BLaER1 (cell line): ENCODE results near the gene H2BK1.
A peak's percentile ranks its signal among the peaks of the same experiment; 100 is the strongest.

Experiments
- H3K27ac ChIP-seq: shearing (Covaris generic); formaldehyde crosslinking; 2 replicates; pipeline ENCODE4 v1.8.1; 2022
- H3K27me3 ChIP-seq: shearing (Covaris generic); formaldehyde crosslinking; 2 replicates; pipeline ENCODE4 v1.8.1; 2022
- H3K36me3 ChIP-seq: shearing (Covaris generic); formaldehyde crosslinking; 2 replicates; pipeline ENCODE4 v1.8.1; 2022
- H3K4me1 ChIP-seq: shearing (Covaris generic); formaldehyde crosslinking; 2 replicates; pipeline ENCODE4 v1.8.1; 2022
- H3K4me2 ChIP-seq: shearing (Covaris generic); formaldehyde crosslinking; 2 replicates; pipeline ENCODE4 v1.8.1; 2022
- H3K4me3 ChIP-seq: shearing (Covaris generic); formaldehyde crosslinking; 2 replicates; pipeline ENCODE4 v1.8.1; 2022
- H3K9ac ChIP-seq: shearing (Covaris generic); formaldehyde crosslinking; 2 replicates; pipeline ENCODE4 v1.8.1; 2022
- H3K9me3 ChIP-seq: shearing (Covaris generic); formaldehyde crosslinking; 2 replicates; pipeline ENCODE4 v1.8.1; 2022
- H4K20me1 ChIP-seq: shearing (Covaris generic); formaldehyde crosslinking; 2 replicates; pipeline ENCODE4 v1.8.1; 2022
- Cebpa-rat ChIP-seq: shearing (Covaris generic); IDR thresholded peaks from 2 replicates; pipeline ENCODE4 v1.8.1; 2022

Gene H2BK1

DNA sequence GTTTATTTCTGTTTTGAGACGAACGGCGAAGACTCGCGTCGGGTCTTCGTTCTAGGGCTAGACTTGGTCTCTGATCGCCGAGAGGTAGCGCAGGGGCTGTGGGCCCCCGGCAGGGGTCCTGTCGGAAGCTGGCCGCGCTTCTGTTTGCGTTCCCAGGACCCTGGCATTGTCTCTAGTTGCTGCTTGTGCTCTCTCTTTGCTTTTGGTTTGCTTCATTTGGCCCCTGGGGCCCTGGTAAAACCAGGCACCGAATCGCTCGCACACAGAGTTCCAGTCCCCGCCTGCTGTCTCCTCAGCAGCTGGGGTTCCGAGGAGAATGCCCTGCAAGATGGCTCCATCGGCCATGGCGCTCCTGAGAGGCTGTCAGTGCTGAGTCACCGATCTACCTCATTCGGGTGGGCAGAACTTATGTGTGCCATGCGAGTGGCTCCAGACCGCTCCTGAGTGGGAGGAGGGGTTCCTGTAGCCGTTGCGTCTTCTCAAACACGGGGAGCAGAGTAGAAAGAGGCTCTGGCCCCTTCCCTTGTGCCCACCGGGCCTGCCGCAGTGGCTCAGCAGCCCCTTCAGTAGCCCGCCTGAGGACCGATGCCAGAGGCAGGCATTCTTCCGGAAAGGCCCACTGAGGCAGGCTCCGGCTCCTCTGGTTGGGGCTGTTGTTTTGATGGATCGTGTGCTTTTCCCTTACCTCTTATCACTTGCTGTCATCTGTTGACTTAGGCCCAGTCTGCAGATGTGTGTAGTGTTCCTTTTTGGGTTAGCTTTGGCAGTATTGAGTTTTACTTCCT lies 22.8 kb upstream of the H2BK1 start:
- Histone ChIP-seq H4K20me1 (peaks cover 52% of the 10 kb centered on the region), H3K27me3 (no peaks in the 10 kb centered on the region), H3K9me3 (no peaks in the 10 kb centered on the region), H3K4me3 (peak overlapping the region; percentile 99), H3K9ac (peak overlapping the region; percentile 94), H3K4me1 (peaks cover 27% of the 10 kb centered on the region), H3K4me2 (peak overlapping the region; percentile 100), H3K27ac (peak overlapping the region; percentile 93), H3K36me3 (peaks cover 35% of the 10 kb centered on the region)
- no peak for TF ChIP-seq Cebpa-rat

DNA sequence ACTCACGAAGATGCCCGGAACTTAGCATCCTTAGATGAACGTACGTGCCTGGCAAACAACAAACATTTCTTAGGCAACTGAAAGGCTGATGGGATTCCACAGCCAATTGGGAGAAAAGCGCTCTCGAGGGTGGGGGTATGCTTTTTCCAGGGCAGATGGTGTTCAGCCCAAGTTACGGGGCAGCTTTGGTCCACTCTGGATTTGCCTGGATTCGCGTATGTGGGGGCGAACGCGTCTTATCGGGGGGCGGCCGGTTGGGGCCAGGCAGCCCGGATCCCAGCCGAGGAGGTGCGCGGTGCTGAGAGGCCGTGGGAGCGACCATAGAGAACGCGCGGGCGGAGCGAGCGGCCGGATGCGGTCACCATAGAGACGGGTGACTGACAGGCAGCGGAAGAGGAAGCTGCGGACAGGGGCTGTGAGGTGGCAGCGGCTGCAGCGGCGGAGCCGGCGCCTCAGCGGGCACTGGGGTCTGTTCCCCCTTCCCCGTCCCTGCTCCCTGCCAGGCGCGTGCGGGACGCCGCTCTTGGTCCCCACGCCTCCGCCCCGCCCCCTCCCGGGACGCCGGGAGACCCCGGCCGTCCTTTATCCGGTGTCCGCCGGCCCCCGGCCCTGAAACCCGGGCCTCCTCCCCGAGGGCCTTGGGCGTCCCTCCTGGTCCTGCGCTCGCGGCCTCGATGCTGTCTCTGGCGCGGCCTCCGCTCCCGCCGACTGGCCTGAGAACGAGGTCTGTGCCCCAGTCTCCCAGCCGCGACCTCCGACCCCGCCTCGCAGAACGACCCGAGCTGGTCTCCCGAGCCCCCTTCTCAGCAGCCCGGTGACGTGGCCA lies 22.0 kb upstream of the H2BK1 start, which contains the start of gene CHPF2:
Gene CHPF2, plus strand, starts transcription at position 393 of the 826 bp plus-strand sequence. CDS start 1,529 bp downstream, outside the sequence.
- Histone ChIP-seq H3K9me3 (no peaks in the 10 kb centered on the region), H3K27ac (peak within 1 kb of the TSS; percentile 93), H3K27me3 (no peaks in the 10 kb centered on the region), H3K9ac (peak within 1 kb of the TSS; percentile 94), H3K4me3 (peak within 1 kb of the TSS; percentile 99), H4K20me1 (peaks cover 45% of the 10 kb centered on the region), H3K4me1 (peaks cover 32% of the 10 kb centered on the region), H3K36me3 (peaks cover 27% of the 10 kb centered on the region), H3K4me2 (peak within 1 kb of the TSS; percentile 100)
- TF ChIP-seq Cebpa-rat = no peak

DNA sequence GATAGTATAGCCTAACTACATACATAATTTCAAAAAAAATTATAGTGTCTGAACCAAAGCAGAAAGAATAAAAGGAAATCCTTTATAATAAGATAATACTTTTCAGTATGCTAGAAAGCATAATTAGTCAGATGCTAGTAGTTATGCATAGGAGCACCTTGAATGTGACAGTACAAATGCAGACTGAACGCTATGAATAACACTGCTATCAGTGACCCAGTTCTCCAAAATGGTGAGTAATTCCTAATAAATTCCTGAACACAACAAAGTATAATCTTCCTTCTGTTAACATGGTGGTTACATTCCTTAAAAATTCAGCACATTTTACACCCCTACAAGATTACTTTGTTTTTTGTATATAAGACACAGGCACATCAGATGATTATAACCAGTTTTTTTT lies 20.8 kb upstream of the H2BK1 start:
- H3K4me3 ChIP-seq = no peak overlapping the region
- no peak for TF ChIP-seq Cebpa-rat
- H3K27ac ChIP-seq = no peak overlapping the region
- H3K36me3 ChIP-seq = peaks cover 15% of the 10 kb centered on the region
- H3K27me3 ChIP-seq = no peaks in the 10 kb centered on the region
- peaks cover 35% of the 10 kb centered on the region for H3K4me1 ChIP-seq
- peaks cover 33% of the 10 kb centered on the region for H4K20me1 ChIP-seq
- H3K4me2 ChIP-seq = no peak overlapping the region
- H3K9ac ChIP-seq = no peak overlapping the region
- no peaks in the 10 kb centered on the region for H3K9me3 ChIP-seq

GRCh38 chr7:151229249-151229648 lies 19.0 kb upstream of the H2BK1 start:
- Histone ChIP-seq H3K9ac (no peak overlapping the region), H3K36me3 (peaks cover 15% of the 10 kb centered on the region), H3K9me3 (no peaks in the 10 kb centered on the region)

DNA sequence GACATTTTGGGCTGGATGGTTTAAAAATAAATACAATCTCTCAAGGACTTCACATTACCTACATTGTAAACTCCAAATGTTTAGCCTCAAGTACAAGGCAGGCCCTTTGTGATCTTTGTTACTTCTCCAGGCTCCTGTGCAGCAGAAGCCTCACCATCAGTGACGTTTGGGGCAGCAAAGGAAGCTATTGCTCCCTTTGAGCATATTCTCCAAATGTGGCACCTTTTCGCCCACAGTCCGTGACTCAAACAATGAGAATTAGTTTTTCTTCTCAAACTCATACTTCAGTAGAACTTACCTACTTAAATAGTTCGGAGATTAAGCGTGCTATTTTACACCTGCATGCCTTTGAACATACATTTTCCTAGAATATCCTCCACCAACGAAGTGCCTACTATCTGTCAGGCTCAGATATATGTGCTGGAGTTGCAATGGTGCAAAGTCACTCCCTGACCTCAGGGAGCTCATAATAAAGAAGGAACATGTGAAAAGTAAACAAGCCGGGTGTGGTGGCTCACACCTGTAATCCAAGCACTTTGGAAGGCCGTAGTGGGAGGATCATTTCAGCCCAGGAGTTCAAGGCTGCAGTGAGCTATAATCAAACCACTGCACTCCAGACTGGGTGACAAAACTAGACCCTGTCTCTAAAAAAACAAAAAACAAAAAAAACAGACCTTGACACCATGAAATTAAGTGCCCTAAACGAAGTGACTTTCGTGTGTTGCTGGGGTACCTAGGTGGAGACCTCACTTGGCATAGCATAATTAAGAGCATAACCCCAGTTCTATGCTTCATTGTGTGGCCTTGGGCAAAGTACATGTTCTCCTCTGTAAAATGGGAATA lies 18.0 kb upstream of the H2BK1 start:
- peaks cover 35% of the 10 kb centered on the region for H3K4me1 ChIP-seq
- peaks cover 25% of the 10 kb centered on the region for H3K36me3 ChIP-seq
- H3K4me3 ChIP-seq = peak overlapping the region; percentile 92
- no peaks in the 10 kb centered on the region for H3K27me3 ChIP-seq
- no peaks in the 10 kb centered on the region for H3K9me3 ChIP-seq
- peak overlapping the region; percentile 90 for H3K9ac ChIP-seq
- TF ChIP-seq Cebpa-rat = no peak
- peaks cover 28% of the 10 kb centered on the region for H4K20me1 ChIP-seq
- peak overlapping the region; percentile 91 for H3K4me2 ChIP-seq
- peak overlapping the region; percentile 63 for H3K27ac ChIP-seq

More at GRCh38 chr7:151229249-151229648, 19.0 kb upstream of the H2BK1 start:
- H3K4me3 ChIP-seq = no peak overlapping the region
- peaks cover 30% of the 10 kb centered on the region for H4K20me1 ChIP-seq
- no peaks in the 10 kb centered on the region for H3K27me3 ChIP-seq
- no peak overlapping the region for H3K4me2 ChIP-seq
- no peak overlapping the region for H3K27ac ChIP-seq
- no peak for TF ChIP-seq Cebpa-rat
- H3K4me1 ChIP-seq = peaks cover 45% of the 10 kb centered on the region

DNA sequence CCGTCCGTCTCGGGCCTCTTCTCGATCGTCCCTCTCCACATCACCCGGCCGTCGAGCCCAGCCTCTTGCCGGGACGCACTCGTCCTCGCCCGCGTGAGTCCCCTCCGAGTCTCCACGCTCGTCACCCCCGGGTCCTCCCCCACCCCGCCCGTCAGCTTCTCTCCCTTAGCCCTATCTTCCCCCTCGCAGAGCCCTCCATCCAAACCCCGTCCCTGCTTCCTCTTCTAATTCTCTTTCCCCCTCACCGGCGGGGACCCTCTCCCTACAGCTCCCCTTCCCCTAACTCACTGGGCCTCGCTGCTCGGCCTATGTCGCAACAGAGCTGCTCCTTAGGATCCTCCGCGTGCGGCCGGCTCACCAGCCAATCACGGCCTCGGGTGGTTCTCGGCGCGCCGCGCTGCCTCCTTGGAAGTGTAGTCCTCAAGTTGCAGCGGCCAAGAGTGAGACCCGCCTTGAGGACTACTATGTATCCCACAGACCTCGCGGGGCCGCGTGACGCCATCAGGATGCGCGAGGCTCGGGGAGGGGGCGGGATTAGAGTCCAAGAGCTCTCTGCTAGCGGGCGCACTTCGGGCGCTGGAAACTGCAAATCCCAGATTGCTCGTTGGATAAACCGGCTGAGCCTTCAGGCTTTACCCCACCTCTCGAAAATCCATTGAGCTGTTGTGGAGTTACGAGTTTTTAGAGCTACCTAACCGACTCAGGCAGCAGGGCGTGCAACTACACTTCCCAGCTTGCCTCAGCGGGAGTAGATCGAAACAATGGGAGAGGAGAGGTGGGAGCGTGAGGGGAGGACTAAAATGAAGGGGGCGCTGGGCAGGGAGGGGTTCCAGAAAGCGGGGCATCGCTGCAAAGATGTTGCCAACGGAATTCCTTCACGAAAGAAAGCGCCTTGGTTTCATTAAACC lies 16.8 kb upstream of the H2BK1 start, which contains the start of gene ABCF2:
Gene ABCF2, minus strand, starts transcription at position 331 of the 908 bp plus-strand sequence. CDS start 747 bp downstream, outside the sequence.
- no peaks in the 10 kb centered on the region for H3K27me3 ChIP-seq
- H4K20me1 ChIP-seq = peaks cover 25% of the 10 kb centered on the region
- H3K27ac ChIP-seq = peak within 1 kb of the TSS; percentile 87
- peaks cover 32% of the 10 kb centered on the region for H3K4me1 ChIP-seq
- peak; percentile 98 for TF ChIP-seq Cebpa-rat
- H3K4me3 ChIP-seq = peak within 1 kb of the TSS; percentile 92
- no peaks in the 10 kb centered on the region for H3K9me3 ChIP-seq
- H3K36me3 ChIP-seq = peaks cover 36% of the 10 kb centered on the region
- H3K4me2 ChIP-seq = peak within 1 kb of the TSS; percentile 97
- H3K9ac ChIP-seq = peak within 1 kb of the TSS; percentile 90

DNA sequence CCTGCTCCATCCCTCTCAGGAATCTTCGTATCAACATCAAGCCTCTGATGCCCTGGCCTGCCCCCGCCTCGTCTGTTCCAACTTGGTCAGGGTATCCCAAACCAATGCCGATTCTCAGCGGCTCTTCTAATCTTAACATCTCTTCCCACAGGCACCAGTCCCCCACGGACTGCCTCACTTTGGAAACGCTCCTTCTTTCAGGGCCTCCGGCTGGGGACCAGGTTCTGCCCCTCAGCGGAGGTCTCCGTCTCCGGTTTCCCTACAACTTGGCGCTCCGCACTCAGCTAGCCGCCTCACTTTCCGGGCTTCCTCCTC lies 16.2 kb upstream of the H2BK1 start:
- H3K4me1 ChIP-seq = peaks cover 27% of the 10 kb centered on the region
- H3K9ac ChIP-seq = peak overlapping the region; percentile 90
- no peaks in the 10 kb centered on the region for H3K27me3 ChIP-seq
- peak overlapping the region; percentile 87 for H3K27ac ChIP-seq
- peaks cover 25% of the 10 kb centered on the region for H4K20me1 ChIP-seq
- H3K9me3 ChIP-seq = no peaks in the 10 kb centered on the region
- no peak for TF ChIP-seq Cebpa-rat
- H3K36me3 ChIP-seq = peaks cover 40% of the 10 kb centered on the region
- peak overlapping the region; percentile 92 for H3K4me3 ChIP-seq
- peak overlapping the region; percentile 97 for H3K4me2 ChIP-seq

- H3K27me3 ChIP-seq = no peaks in the 10 kb centered on the region
- H3K27ac ChIP-seq = peak overlapping the region; percentile 87
- 0 out of 2 replicates have a peak, but pooled peaks have one; percentile 26 for TF ChIP-seq Cebpa-rat
- peaks cover 45% of the 10 kb centered on the region for H3K36me3 ChIP-seq
- H3K4me3 ChIP-seq = peak overlapping the region; percentile 92
- H3K9ac ChIP-seq = peak overlapping the region; percentile 90
- H3K9me3 ChIP-seq = no peaks in the 10 kb centered on the region
- peaks cover 25% of the 10 kb centered on the region for H4K20me1 ChIP-seq
- peak overlapping the region; percentile 97 for H3K4me2 ChIP-seq
- peaks cover 23% of the 10 kb centered on the region for H3K4me1 ChIP-seq
Observed at GRCh38 chr7:151225948-151226510, 15.7 kb upstream of the H2BK1 start.
